GM23338 (cell line): ENCODE measurements around the gene C17orf107. TPM values are rescaled to one million over a fixed set of nuclear protein-coding genes. Genes with fewer than 3 reads are reported as not detected.

Experiments
- ATAC-seq: fragments of 200-7000 bp; cut with Tn5 transposase; 3 replicates; pipeline ENCODE4 v1.9.1; 2020
- DNase-seq: peaks from one replicate; pipeline ENCODE4 v3.0.0-alpha.2; 2015; ENCODE audit warnings: low spot score
- H2AFZ ChIP-seq: fragments of 200-600 bp; sonication (generic); 2 replicates; pipeline ENCODE4 v1.8.0; 2016; ENCODE audit warnings: antibody characterized with exemption, mild to moderate bottlenecking, moderate library complexity
- H3F3A ChIP-seq: fragments of 200-600 bp; sonication (generic); replicated peaks from 2 replicates; pipeline ENCODE4 v1.8.0; 2017; ENCODE audit warnings: antibody characterized with exemption, mixed run types, low read depth
- H3K27ac ChIP-seq: fragments of 200-600 bp; sonication (generic); 2 replicates; pipeline ENCODE4 v1.6.1; 2016; ENCODE audit warnings: low read depth
- H3K27me3 ChIP-seq: fragments of 200-600 bp; sonication (generic); 2 replicates; pipeline ENCODE4 v1.8.0; 2016; ENCODE audit warnings: mild to moderate bottlenecking, mixed run types, moderate library complexity; ENCODE audit not compliant: insufficient read depth
- H3K36me3 ChIP-seq: fragments of 200-600 bp; sonication (generic); 2 replicates; pipeline ENCODE4 v1.8.0; 2016; ENCODE audit warnings: mild to moderate bottlenecking; ENCODE audit not compliant: insufficient read depth
- H3K4me1 ChIP-seq: fragments of 200-600 bp; sonication (generic); 2 replicates; pipeline ENCODE4 v1.8.0; 2016; ENCODE audit warnings: mild to moderate bottlenecking, moderate library complexity; ENCODE audit not compliant: insufficient read depth
- H3K4me2 ChIP-seq: fragments of 200-600 bp; sonication (generic); 2 replicates; pipeline ENCODE4 v1.7.1; 2017; ENCODE audit warnings: mixed run types
- H3K4me3 ChIP-seq: fragments of 200-600 bp; sonication (generic); 2 replicates; pipeline ENCODE4 v1.6.1; 2016; ENCODE audit warnings: mixed run types
- H3K79me2 ChIP-seq: fragments of 200-600 bp; sonication (generic); replicated peaks from 2 replicates; pipeline ENCODE4 v1.8.0; 2017; ENCODE audit warnings: mild to moderate bottlenecking; ENCODE audit not compliant: insufficient read depth
- H3K9me2 ChIP-seq: fragments of 200-600 bp; sonication (generic); 2 replicates; pipeline ENCODE4 v1.8.0; 2017; ENCODE audit not compliant: insufficient read depth
- H4K20me1 ChIP-seq: fragments of 200-600 bp; sonication (generic); replicated peaks from 2 replicates; pipeline ENCODE4 v1.8.0; 2017; ENCODE audit warnings: mild to moderate bottlenecking; ENCODE audit not compliant: insufficient read depth
- H3K27ac Mint-ChIP-seq: 2 replicates; pipeline ENCODE4 v1.8.0; 2020; ENCODE audit warnings: inconsistent platforms, mild to moderate bottlenecking, moderate library complexity, mixed read lengths
- H3K27me3 Mint-ChIP-seq: 3 replicates; pipeline ENCODE4 v1.8.0; 2022; ENCODE audit warnings: low read depth, mild to moderate bottlenecking, moderate library complexity, mixed read lengths, inconsistent platforms; ENCODE audit not compliant: insufficient read depth, poor library complexity
- H3K36me3 Mint-ChIP-seq: 3 replicates; pipeline ENCODE4 v1.8.0; 2021; ENCODE audit warnings: low read depth, mild to moderate bottlenecking, inconsistent platforms, moderate library complexity, mixed read lengths
- H3K4me1 Mint-ChIP-seq: 3 replicates; pipeline ENCODE4 v1.8.0; 2020; ENCODE audit warnings: mild to moderate bottlenecking, inconsistent platforms, mixed read lengths
- H3K4me3 Mint-ChIP-seq: 3 replicates; pipeline ENCODE4 v1.8.0; 2021; ENCODE audit warnings: moderate library complexity, mild to moderate bottlenecking, inconsistent platforms, mixed read lengths
- H3K9me3 Mint-ChIP-seq: 3 replicates; pipeline ENCODE4 v1.8.0; 2020; ENCODE audit warnings: moderate library complexity, mild to moderate bottlenecking, inconsistent platforms, mixed read lengths
- CREB1 ChIP-seq: fragments of 250-450 bp; sonication (Bioruptor Pico); IDR thresholded peaks from 2 replicates; pipeline ENCODE4 v1.5.0; 2020; ENCODE audit warnings: low read depth, mild to moderate bottlenecking, moderate library complexity
- EZH2 ChIP-seq: fragments of 200-600 bp; sonication (generic); IDR thresholded peaks from one replicate; pipeline ENCODE4 v1.8.0; 2017; ENCODE audit warnings: antibody characterized with exemption, mild to moderate bottlenecking, low read depth; ENCODE audit not compliant: unreplicated experiment
- POLR2AphosphoS5 ChIP-seq: IDR thresholded peaks from 2 replicates; pipeline ENCODE4 v1.6.1; 2016; ENCODE audit warnings: antibody characterized with exemption, low read depth
- REST ChIP-seq: IDR thresholded peaks from one replicate; pipeline ENCODE4 v1.6.1; 2018; ENCODE audit warnings: antibody characterized with exemption; ENCODE audit not compliant: unreplicated experiment
- STAT1 ChIP-seq: IDR thresholded peaks from one replicate; pipeline ENCODE4 v1.6.1; 2016; ENCODE audit warnings: antibody characterized with exemption; ENCODE audit not compliant: unreplicated experiment
- ZNF331 ChIP-seq: fragments of 250-450 bp; sonication (Bioruptor Pico); IDR thresholded peaks from 2 replicates; pipeline ENCODE4 v1.5.0; 2020; ENCODE audit warnings: low read depth, mild to moderate bottlenecking, moderate library complexity
- polyA plus RNA-seq: library from polyadenylated mRNA; unstranded; fragments of >200 nt; fragmentation: Nextera tagmentation; extraction: Ambion mirVana; gene quantifications from 2 replicates; pipeline ENCODE4 v1.2.1, GENCODE V29; 2016
- total RNA-seq: library from RNA; depleted of rRNA; stranded (reverse); fragments of >200 nt; shearing (Covaris generic); gene quantifications from 2 replicates; pipeline ENCODE4 v1.2.3, GENCODE V29; 2014
- TF ChIP-seq, protein P1 (sequence below): IDR thresholded peaks from 2 replicates; pipeline ENCODE4 v1.6.1; 2016; ENCODE audit warnings: antibody characterized with exemption
- TF ChIP-seq, protein P2 (sequence below): fragments of 250-450 bp; sonication (Bioruptor Pico); IDR thresholded peaks from 2 replicates; pipeline ENCODE4 v1.5.0; 2020; ENCODE audit warnings: mild to moderate bottlenecking, moderate library complexity

The C17orf107 gene
- total and polyA plus RNA-seq, 2 experiments from 2014 or later = 1.9 to 5.9 TPM

DNA sequence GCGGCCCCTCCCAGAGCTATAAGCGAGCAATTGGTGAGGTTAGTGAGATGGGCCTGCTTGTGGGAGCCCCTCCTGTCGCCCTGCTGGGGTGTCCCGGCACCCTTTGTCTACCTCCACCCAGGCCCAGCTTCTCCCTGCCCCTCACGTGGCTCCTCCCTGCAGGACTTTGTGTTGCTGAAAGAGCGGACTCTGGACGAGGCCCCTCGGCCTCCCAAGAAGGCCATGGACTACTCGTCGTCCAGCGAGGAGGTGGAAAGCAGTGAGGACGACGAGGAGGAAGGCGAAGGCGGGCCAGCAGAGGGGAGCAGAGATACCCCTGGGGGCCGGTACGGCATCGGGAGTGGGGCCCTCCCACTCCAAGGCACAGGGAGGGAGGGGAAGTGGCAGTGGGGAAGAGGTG is 6.1 kb upstream of the C17orf107 start (continued):
- TF ChIP-seq, protein P1, sequence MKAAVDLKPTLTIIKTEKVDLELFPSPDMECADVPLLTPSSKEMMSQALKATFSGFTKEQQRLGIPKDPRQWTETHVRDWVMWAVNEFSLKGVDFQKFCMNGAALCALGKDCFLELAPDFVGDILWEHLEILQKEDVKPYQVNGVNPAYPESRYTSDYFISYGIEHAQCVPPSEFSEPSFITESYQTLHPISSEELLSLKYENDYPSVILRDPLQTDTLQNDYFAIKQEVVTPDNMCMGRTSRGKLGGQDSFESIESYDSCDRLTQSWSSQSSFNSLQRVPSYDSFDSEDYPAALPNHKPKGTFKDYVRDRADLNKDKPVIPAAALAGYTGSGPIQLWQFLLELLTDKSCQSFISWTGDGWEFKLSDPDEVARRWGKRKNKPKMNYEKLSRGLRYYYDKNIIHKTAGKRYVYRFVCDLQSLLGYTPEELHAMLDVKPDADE = no peak
- no peak for TF ChIP-seq CREB1 (CRISPR knock-in tag)
- TF ChIP-seq POLR2AphosphoS5 = no peak

DNA sequence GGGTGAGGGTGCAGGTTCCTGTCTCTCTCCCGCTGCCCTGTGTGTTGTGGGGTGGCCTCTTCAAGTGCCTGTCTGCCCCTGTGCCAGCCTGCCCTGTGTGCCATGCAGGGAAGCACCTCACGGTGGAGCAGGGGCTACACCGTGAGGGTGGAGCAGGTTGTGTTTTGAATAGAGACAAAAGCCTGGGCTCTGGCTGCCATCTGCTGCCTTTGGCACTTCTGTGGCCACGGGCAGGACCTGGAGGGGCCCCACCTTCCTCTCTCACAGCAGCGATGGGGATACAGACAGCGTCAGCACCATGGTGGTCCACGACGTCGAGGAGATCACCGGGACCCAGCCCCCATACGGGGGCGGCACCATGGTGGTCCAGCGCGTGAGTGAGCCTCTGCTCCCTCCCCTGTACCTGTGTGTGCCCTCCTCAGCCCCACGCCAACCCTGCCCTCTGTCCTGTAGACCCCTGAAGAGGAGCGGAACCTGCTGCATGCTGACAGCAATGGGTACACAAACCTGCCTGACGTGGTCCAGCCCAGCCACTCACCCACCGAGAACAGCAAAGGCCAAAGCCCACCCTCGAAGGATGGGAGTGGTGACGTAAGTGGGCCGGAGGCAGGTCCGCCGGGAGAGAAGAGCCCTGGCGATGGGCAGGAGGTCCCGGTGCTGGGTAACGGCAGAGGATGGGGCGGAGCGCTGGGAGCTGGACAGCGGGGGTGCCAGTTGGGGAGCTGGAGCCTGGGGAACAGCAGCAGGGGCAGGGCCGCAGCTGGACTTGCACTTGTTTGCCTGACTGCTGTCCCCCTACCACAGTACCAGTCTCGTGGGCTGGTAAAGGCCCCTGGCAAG is 5.4 kb upstream of the C17orf107 start:
- H3F3A ChIP-seq = peaks cover 13% of the 10 kb centered on the region; the same call in 1 of the 2 replicates
- no peaks in the 10 kb centered on the region for H3K79me2 ChIP-seq
- Mint-ChIP-seq H3K27ac (no peak overlapping the region), H3K9me3 (no peaks in the 10 kb centered on the region), H3K36me3 (peaks cover 26% of the 10 kb centered on the region), H3K4me1 (peaks cover 20% of the 10 kb centered on the region), H3K27me3 (peaks cover 23% of the 10 kb centered on the region), H3K4me3 (no peak overlapping the region)
- ATAC-seq = no peak
- H3K27ac ChIP-seq = no peak overlapping the region
- no peak overlapping the region for H2AFZ ChIP-seq
- peaks cover 5% of the 10 kb centered on the region; the same call in 1 of the 2 replicates for H3K4me1 ChIP-seq
- no peak for TF ChIP-seq CREB1 (CRISPR knock-in tag)
- no peak for TF ChIP-seq EZH2
- no peak for TF ChIP-seq STAT1
- TF ChIP-seq, protein P1 = no peak
- TF ChIP-seq, protein P2, sequence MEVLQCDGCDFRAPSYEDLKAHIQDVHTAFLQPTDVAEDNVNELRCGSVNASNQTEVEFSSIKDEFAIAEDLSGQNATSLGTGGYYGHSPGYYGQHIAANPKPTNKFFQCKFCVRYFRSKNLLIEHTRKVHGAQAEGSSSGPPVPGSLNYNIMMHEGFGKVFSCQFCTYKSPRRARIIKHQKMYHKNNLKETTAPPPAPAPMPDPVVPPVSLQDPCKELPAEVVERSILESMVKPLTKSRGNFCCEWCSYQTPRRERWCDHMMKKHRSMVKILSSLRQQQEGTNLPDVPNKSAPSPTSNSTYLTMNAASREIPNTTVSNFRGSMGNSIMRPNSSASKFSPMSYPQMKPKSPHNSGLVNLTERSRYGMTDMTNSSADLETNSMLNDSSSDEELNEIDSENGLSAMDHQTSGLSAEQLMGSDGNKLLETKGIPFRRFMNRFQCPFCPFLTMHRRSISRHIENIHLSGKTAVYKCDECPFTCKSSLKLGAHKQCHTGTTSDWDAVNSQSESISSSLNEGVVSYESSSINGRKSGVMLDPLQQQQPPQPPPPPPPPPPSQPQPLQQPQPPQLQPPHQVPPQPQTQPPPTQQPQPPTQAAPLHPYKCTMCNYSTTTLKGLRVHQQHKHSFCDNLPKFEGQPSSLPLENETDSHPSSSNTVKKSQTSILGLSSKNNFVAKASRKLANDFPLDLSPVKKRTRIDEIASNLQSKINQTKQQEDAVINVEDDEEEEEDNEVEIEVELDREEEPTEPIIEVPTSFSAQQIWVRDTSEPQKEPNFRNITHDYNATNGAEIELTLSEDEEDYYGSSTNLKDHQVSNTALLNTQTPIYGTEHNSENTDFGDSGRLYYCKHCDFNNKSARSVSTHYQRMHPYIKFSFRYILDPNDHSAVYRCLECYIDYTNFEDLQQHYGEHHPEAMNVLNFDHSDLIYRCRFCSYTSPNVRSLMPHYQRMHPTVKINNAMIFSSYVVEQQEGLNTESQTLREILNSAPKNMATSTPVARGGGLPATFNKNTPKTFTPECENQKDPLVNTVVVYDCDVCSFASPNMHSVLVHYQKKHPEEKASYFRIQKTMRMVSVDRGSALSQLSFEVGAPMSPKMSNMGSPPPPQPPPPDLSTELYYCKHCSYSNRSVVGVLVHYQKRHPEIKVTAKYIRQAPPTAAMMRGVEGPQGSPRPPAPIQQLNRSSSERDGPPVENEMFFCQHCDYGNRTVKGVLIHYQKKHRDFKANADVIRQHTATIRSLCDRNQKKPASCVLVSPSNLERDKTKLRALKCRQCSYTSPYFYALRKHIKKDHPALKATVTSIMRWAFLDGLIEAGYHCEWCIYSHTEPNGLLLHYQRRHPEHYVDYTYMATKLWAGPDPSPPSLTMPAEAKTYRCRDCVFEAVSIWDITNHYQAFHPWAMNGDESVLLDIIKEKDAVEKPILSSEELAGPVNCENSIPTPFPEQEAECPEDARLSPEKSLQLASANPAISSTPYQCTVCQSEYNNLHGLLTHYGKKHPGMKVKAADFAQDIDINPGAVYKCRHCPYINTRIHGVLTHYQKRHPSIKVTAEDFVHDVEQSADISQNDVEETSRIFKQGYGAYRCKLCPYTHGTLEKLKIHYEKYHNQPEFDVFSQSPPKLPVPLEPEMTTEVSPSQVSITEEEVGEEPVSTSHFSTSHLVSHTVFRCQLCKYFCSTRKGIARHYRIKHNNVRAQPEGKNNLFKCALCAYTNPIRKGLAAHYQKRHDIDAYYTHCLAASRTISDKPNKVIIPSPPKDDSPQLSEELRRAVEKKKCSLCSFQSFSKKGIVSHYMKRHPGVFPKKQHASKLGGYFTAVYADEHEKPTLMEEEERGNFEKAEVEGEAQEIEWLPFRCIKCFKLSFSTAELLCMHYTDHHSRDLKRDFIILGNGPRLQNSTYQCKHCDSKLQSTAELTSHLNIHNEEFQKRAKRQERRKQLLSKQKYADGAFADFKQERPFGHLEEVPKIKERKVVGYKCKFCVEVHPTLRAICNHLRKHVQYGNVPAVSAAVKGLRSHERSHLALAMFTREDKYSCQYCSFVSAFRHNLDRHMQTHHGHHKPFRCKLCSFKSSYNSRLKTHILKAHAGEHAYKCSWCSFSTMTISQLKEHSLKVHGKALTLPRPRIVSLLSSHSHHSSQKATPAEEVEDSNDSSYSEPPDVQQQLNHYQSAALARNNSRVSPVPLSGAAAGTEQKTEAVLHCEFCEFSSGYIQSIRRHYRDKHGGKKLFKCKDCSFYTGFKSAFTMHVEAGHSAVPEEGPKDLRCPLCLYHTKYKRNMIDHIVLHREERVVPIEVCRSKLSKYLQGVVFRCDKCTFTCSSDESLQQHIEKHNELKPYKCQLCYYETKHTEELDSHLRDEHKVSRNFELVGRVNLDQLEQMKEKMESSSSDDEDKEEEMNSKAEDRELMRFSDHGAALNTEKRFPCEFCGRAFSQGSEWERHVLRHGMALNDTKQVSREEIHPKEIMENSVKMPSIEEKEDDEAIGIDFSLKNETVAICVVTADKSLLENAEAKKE = no peak
- no peak for TF ChIP-seq ZNF331
- no peak for TF ChIP-seq REST
- H3K27me3 ChIP-seq = no peaks in the 10 kb centered on the region
- no peaks in the 10 kb centered on the region for H4K20me1 ChIP-seq
- H3K9me2 ChIP-seq = no peaks in the 10 kb centered on the region
- no peak overlapping the region for H3K4me3 ChIP-seq
- no peak overlapping the region for H3K4me2 ChIP-seq
- H3K36me3 ChIP-seq = no peaks in the 10 kb centered on the region; the same call in 1 of the 2 replicates
- DNase-seq = no peak
